DND-41 (cell line): ENCODE data around the gene SPOCD1.

Source experiments
- EZH2 ChIP-seq: IDR thresholded peaks from 3 replicates; pipeline ENCODE4 v1.6.1; 2012; ENCODE audit warnings: borderline replicate concordance, low read depth, mild to moderate bottlenecking, moderate library complexity, low read length, inconsistent platforms; ENCODE audit not compliant: severe bottlenecking
- TF ChIP-seq, protein P1 (sequence below): IDR thresholded peaks from 2 replicates; pipeline ENCODE4 v1.5.1; 2012; ENCODE audit warnings: borderline replicate concordance, low read length, moderate library complexity, mild to moderate bottlenecking; ENCODE audit not compliant: poor library complexity, severe bottlenecking; ENCODE audit errors: extremely low read depth

DNA sequence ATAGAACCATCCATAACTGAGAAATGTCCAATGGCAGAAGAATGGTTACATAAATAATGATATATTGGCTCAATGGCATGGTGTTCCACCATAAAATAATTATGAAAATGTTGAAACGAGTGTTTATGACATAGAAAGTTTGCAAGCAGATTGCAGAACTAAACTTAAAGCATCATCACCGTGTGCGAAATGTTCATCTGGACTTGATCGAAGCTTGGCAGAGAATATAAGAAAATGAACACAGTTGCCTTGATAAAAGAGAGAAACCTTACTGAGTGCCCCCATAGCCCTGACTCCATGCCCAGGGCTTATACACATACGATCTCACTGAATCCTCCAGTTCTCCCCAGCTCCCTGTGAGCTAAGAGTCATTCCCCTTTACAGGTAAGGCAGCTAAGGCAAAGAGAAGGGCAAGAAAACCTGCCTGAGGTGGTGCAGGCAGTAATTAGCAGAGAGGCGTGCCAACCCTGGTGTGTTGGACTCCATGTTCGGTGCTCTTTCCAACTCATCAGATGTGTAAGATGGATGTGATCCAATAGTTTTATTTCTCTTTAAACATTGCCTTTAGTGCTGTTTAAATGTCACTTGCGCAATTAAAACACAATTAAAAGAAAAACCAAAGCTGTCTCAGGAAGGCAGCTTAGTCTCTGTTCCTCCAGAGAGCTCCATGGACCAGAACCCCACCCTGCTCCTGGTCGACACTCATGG is 21.8 kb upstream of the SPOCD1 start:
- TF ChIP-seq, protein P1, sequence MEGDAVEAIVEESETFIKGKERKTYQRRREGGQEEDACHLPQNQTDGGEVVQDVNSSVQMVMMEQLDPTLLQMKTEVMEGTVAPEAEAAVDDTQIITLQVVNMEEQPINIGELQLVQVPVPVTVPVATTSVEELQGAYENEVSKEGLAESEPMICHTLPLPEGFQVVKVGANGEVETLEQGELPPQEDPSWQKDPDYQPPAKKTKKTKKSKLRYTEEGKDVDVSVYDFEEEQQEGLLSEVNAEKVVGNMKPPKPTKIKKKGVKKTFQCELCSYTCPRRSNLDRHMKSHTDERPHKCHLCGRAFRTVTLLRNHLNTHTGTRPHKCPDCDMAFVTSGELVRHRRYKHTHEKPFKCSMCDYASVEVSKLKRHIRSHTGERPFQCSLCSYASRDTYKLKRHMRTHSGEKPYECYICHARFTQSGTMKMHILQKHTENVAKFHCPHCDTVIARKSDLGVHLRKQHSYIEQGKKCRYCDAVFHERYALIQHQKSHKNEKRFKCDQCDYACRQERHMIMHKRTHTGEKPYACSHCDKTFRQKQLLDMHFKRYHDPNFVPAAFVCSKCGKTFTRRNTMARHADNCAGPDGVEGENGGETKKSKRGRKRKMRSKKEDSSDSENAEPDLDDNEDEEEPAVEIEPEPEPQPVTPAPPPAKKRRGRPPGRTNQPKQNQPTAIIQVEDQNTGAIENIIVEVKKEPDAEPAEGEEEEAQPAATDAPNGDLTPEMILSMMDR, result no peak
- no peak for TF ChIP-seq EZH2
